Fibroblast of mammary gland (primary cell): ENCODE results near the gene SPINK8.
"Not testable (repeated sequence)": the region's sequence is repeated elsewhere in the genome, so short reads cannot be mapped to it uniquely, and the experiment has no call there.

Experiments
- DNase-seq: peaks from one replicate; pipeline ENCODE4 v3.0.0-alpha.2; 2010; ENCODE audit warnings: low read depth
- H3K4me3 ChIP-seq: 2 replicates; pipeline ENCODE4 v1.5.1; 2011; ENCODE audit warnings: low read depth, mild to moderate bottlenecking, low read length, moderate library complexity; ENCODE audit not compliant: control insufficient read depth
- CTCF ChIP-seq: conservative IDR thresholded peaks from 2 replicates; pipeline ENCODE4 v1.5.1; 2011; ENCODE audit warnings: low read depth, low read length, inconsistent platforms; ENCODE audit not compliant: control insufficient read depth, insufficient read depth

The SPINK8 gene

DNA sequence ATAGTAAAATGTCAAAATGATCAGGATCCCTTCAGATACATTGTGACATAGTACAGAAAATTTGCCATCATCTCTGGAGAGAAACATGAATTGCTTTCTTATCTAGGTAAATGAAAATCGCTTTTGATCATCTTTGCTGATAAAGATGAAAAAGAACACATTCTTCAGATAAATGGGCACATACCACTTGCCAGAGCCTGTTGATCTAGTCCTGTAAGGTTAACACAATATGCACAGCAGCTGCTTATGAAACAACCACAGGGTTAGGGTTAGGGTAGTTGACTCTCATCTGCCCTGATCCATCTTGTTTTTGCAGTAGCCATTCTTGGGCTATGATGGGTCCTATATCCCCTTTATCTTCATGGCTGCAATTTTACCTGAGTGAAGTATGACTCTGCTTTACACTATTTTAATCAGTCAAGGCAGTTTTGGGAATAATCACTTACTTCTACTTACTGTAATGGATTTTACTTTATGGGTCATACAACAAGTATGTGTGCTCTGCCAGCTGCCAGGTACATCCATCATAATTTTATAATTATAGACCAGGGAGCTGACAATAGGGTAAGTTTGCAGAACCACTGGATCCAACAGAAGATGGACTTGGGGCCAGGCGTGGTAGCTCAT is 12.6 kb upstream of the SPINK8 start:
- TF ChIP-seq CTCF: no peak
- H3K4me3 ChIP-seq: no peak overlapping the region
- no peak for DNase-seq

GRCh38 chr3:48344867-48345507 is 11.5 kb upstream of the SPINK8 start:
- no peak overlapping the region for H3K4me3 ChIP-seq
- TF ChIP-seq CTCF: no peak
- no peak for DNase-seq

DNA sequence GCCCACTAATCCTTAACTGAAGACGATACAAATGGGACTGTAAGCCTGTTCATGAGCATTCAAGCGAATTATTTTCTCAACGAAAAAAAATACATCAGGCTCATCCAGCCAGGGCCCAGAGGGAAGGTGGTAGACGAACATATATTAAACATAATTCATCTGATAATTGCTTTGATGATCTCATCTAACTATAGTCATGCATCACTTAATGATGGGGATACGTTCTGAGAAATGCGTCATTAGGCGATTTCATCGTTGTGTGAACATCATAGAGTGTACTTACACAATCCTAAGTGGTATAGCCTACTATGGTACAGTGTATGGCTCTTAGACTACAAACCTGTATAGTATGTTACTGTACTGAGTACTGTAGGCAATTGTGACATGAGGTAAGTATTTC is 10.0 kb upstream of the SPINK8 start:
- H3K4me3 ChIP-seq: no peak overlapping the region
- no peak for TF ChIP-seq CTCF

DNA sequence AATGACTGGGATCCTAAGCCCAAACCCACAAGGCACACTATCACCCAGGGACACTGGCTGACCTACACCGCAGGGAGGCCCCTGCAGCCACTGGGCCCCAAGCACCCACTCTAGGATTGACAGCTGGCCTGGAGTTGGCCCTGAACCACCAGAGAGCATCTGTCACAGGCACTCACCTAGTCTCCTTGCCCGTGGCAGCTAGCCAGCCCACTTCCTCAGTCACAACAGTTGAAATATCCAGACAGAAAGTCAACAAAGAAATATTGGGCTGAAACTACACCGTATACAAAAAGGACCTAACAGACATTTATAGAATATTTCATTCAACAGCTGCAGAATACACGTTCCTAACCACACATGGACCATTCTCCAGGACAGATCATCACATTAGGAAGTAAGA is 5.2 kb upstream of the SPINK8 start:
- DNase-seq: no peak
- no peak for TF ChIP-seq CTCF

More for the DNA sequence above, 10.0 kb upstream of the SPINK8 start:
- DNase-seq: no peak

GRCh38 chr3:48337536-48337935 is 4.1 kb upstream of the SPINK8 start:
- peak; percentile 31 for DNase-seq
- not testable (repeated sequence) for H3K4me3 ChIP-seq

More for the DNA sequence above, 5.2 kb upstream of the SPINK8 start:
- no peak overlapping the region for H3K4me3 ChIP-seq

DNA sequence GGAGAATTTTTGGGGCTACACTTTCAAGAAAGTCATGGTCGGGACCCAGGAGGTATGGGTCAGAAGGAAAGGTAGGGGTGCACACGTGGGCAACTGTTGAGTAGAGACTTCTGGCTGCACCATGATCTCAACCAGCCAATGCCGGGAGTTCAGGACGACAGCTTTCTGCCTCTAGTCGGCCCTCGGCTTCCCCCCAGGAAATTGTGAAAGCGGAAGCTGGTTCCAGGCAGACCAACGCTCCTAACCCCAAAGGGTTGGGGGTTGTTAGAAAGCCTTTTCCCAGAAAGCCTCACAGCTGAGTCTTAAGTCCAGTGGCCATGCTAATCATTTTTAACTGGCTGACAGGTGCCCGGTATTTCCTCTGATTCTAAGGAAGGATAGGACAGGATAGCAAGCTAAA is 1.8 kb upstream of the SPINK8 start:
- not testable (repeated sequence) for DNase-seq

DNA sequence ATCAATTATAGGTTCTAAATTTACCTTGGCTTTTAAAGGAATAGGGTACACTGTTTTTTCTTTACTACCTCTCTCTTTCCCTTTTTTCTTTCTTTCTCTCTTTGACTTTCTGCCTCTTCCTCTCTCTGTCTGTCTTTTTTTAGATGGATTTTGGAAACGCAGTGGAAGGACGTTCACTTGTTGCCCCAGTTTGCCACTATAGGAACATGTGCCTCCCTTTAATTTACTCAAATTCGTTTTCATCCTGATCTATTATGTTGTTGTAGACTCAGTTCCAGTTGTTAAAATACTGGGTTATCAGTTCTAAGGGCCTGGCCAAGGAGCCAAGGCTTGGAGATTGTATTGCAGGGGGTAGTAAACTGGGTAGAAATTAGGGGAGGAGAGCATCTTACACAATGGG is 1.1 kb upstream of the SPINK8 start:
- no peak for DNase-seq
- no peak overlapping the region for H3K4me3 ChIP-seq
- TF ChIP-seq CTCF: no peak

More for the DNA sequence above, 1.8 kb upstream of the SPINK8 start:
- not testable (repeated sequence) for H3K4me3 ChIP-seq

DNA sequence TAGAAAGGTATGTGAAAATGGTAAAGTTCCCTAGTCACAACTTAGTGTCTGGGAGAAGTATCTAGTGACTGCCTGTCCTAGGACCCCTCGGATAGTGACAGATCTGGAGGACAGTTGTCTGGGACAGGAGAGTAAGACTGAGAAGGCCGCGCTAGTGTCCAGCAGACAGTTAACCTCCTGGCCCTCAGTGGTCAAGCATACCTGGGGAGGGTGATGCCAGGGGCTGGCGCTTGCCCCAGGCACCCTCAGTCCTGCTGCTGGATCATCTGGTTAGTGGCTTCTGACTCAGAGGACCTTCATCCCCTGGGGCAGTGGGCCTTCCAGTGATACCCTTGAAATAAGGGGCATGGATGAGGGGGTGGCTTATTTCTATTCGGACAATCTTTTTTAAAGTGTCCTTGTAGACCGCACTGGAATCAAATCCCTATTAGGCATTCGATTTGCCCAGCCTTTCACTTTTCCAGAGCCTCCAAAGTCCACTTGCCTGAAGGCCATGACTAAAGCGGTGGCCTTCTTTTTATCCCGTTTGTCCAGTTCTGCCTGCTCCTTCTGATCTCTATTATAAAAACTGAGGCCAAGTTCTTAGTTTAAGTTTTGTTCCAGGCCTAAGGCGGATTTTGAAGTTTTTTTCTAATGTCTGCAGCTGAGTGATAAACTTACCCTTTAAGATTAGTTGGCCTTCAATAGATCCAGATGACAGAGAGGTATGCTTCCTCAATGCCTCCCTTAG is 1.6 kb downstream of the SPINK8 start:
- not testable (repeated sequence) for DNase-seq

More for the DNA sequence above, 1.6 kb downstream of the SPINK8 start:
- H3K4me3 ChIP-seq: not testable (repeated sequence)
